Right ventricle myocardium inferior (tissue), 1 donor: ENCODE measurements around the gene SLC66A1. TPM values are rescaled to one million over a fixed set of nuclear protein-coding genes. Genes with fewer than 3 reads are reported as not detected.
"Not testable (repeated sequence)": the region's sequence is repeated elsewhere in the genome, so short reads cannot be mapped to it uniquely, and the experiment has no call there.

Experiments
- ATAC-seq: fragments of 200-7000 bp; cut with Tn5 transposase; one replicate; pipeline ENCODE4 v1.9.1; 2020; ENCODE audit warnings: mild to moderate bottlenecking, moderate library complexity
- DNase-seq: peaks from one replicate; pipeline ENCODE4 v3.0.0; 2021; ENCODE audit errors: missing footprints
- intact Hi-C: fragments of 100-400 bp; cut with DNase I; formaldehyde crosslinking; loops from one replicate; pipeline ENCODE4 v1.11.0; 2022
- total RNA-seq: library from RNA; stranded (reverse); fragmentation: NEBNext Ultra II Directional; extraction: Animal tissue kit (Norgen Biotek cat#: 25700); gene quantifications from one replicate; pipeline ENCODE4 v1.2.1, GENCODE V29; 2021
- donor health status: DM: no; HTN: yes; CAD: no; lungs with severe emphysema.

SLC66A1 gene
- total RNA-seq, 1 donor from 2014 or later, result 7.0 TPM

- intact Hi-C loops, result no loop called here
- no peak for ATAC-seq
- no peak for DNase-seq
Measured at GRCh38 chr1:19294638-19295037, 17.5 kb upstream of the SLC66A1 start.

- ATAC-seq, result no peak
- intact Hi-C loops, result no loop called here
- DNase-seq, result no peak
Measured at GRCh38 chr1:19300211-19300610, 11.9 kb upstream of the SLC66A1 start.

- intact Hi-C loops, ATAC-seq: not testable (repeated sequence)
Measured at GRCh38 chr1:19304081-19304480, 8.0 kb upstream of the SLC66A1 start.

GRCh38 chr1:19305880-19306279, 6.2 kb upstream of the SLC66A1 start:
- intact Hi-C loops, result no loop called here
- DNase-seq, result no peak
- ATAC-seq, result no peak

More at GRCh38 chr1:19304081-19304480, 8.0 kb upstream of the SLC66A1 start:
- DNase-seq, result not testable (repeated sequence)

- intact Hi-C loops, result no loop called here
- DNase-seq, result no peak
- no peak for ATAC-seq
Measured at GRCh38 chr1:19306941-19307340, 5.2 kb upstream of the SLC66A1 start.

GRCh38 chr1:19307794-19308508, 4.2 kb upstream of the SLC66A1 start:
- intact Hi-C loops, result no loop called here
- ATAC-seq (no peak), DNase-seq (no peak)

GRCh38 chr1:19308509-19308907, 3.6 kb upstream of the SLC66A1 start:
- intact Hi-C loops, result no loop called here
- ATAC-seq, result no peak
- DNase-seq, result no peak

- no peak for ATAC-seq
- no peak for DNase-seq
- intact Hi-C loops, result no loop called here
Measured at GRCh38 chr1:19309123-19309813, 2.9 kb upstream of the SLC66A1 start.

GRCh38 chr1:19310061-19310460, 2.1 kb upstream of the SLC66A1 start:
- DNase-seq, result no peak
- no peak for ATAC-seq
- intact Hi-C loops, result no loop called here

- intact Hi-C loops, result no loop called here
- ATAC-seq (no peak), DNase-seq (no peak)
Measured at GRCh38 chr1:19310720-19311502, 1.2 kb upstream of the SLC66A1 start.

GRCh38 chr1:19311503-19311930, 609 bp upstream of the SLC66A1 start:
- DNase-seq (no peak), ATAC-seq (peak; percentile 14)
- intact Hi-C loops, result no loop called here

GRCh38 chr1:19312782-19313635, 883 bp downstream of the SLC66A1 start:
- intact Hi-C loops, result no loop called here

GRCh38 chr1:19313636-19313959, 1.5 kb downstream of the SLC66A1 start:
- intact Hi-C loops, result no loop called here
- ATAC-seq, result no peak
- DNase-seq, result no peak

More at GRCh38 chr1:19312782-19313635, 883 bp downstream of the SLC66A1 start:
- no peak for ATAC-seq
- no peak for DNase-seq

- DNase-seq (no peak), ATAC-seq (no peak)
- intact Hi-C loops, result no loop called here
Measured at GRCh38 chr1:19313961-19314882, 2.1 kb downstream of the SLC66A1 start.

GRCh38 chr1:19315378-19316198, 3.5 kb downstream of the SLC66A1 start:
- no peak for ATAC-seq
- intact Hi-C loops, result no loop called here
- DNase-seq, result no peak

GRCh38 chr1:19317126-19317910, 5.2 kb downstream of the SLC66A1 start:
- DNase-seq (no peak), ATAC-seq (no peak)
- intact Hi-C loops, result no loop called here
